MCF 10A (cell line): Measurements from ENCODE around the gene TMCC2. TPM values are rescaled to one million over a fixed set of nuclear protein-coding genes. Genes with fewer than 3 reads are reported as not detected.

ENCODE experiments used
- BruUV-seq: library from RNA; stranded (reverse); fragments of 400-500 nt; replicated peaks from 2 replicates; lab custom pipeline; 2021; lab: Mats Ljungman, UMichigan
- CTCF ChIA-PET: fragments of 300-600 bp; sonication (Branson Sonifier 250); formaldehyde crosslinking; extraction: SDS; loops from one replicate; lab custom pipeline; 2021; ENCODE audit warnings: antibody characterized with exemption, inconsistent platforms; lab: Yijun Ruan, JAX
- POLR2A ChIA-PET: fragments of 300-600, 350-650 bp; sonication (Branson Sonifier 250); formaldehyde crosslinking; extraction: SDS; loops from one replicate; lab custom pipeline; 2020; ENCODE audit warnings: antibody characterized with exemption, inconsistent platforms; lab: Yijun Ruan, JAX
- DNase-seq: peaks from one replicate; pipeline ENCODE4 v3.0.0-alpha.2; 2018; ENCODE audit not compliant: unreplicated experiment
- H3K27ac Mint-ChIP-seq: one replicate; pipeline ENCODE4 v1.8.0; 2022; ENCODE audit warnings: mild to moderate bottlenecking, low read depth, mixed read lengths; ENCODE audit not compliant: unreplicated experiment
- H3K27me3 Mint-ChIP-seq: one replicate; pipeline ENCODE4 v1.8.0; 2022; ENCODE audit warnings: mixed read lengths; ENCODE audit not compliant: insufficient read depth, unreplicated experiment
- H3K36me3 Mint-ChIP-seq: one replicate; pipeline ENCODE4 v1.8.0; 2022; ENCODE audit warnings: mild to moderate bottlenecking, moderate library complexity, mixed read lengths; ENCODE audit not compliant: insufficient read depth, unreplicated experiment
- H3K4me1 Mint-ChIP-seq: one replicate; pipeline ENCODE4 v1.8.0; 2022; ENCODE audit warnings: mixed read lengths; ENCODE audit not compliant: insufficient read depth, unreplicated experiment
- H3K4me3 Mint-ChIP-seq: one replicate; pipeline ENCODE4 v1.8.0; 2022; ENCODE audit warnings: mild to moderate bottlenecking, moderate library complexity, mixed read lengths; ENCODE audit not compliant: unreplicated experiment
- H3K9me3 Mint-ChIP-seq: one replicate; pipeline ENCODE4 v1.8.0; 2022; ENCODE audit warnings: mixed read lengths; ENCODE audit not compliant: unreplicated experiment
- CTCF ChIP-seq: fragments of 200-600 bp; IDR thresholded peaks from one replicate; pipeline ENCODE4 v1.8.0; 2022; ENCODE audit warnings: antibody characterized with exemption, mild to moderate bottlenecking; ENCODE audit not compliant: unreplicated experiment
- intact Hi-C: fragments of 100-400 bp; cut with micrococcal nuclease; formaldehyde crosslinking; loops from 2 replicates; pipeline ENCODE4 v1.14.1; 2022
- total RNA-seq: library from RNA; stranded (reverse); gene quantifications from 2 replicates; pipeline ENCODE4 v1.2.3, GENCODE V29; 2022

Gene TMCC2
- total RNA-seq, 1 experiment from 2014 or later: 0.79 TPM

GRCh38 chr1:205287076-205287475 lies 59.3 kb downstream of the TMCC2 start:
- no peaks in the 10 kb centered on the region for H3K27me3 Mint-ChIP-seq
- TF ChIP-seq CTCF: no peak
- H3K36me3 Mint-ChIP-seq: peaks cover 11% of the 10 kb centered on the region
- H3K4me1 Mint-ChIP-seq: peaks cover 65% of the 10 kb centered on the region
- no TSS peak for BruUV-seq
- intact Hi-C loops: no loop called here
- ChIA-PET CTCF (interaction anchor here (0.6 to 22.3 kb wide), 6 partner anchors 8 to 611 kb away, joined by 3 to 1857 read pairs (median 5); partner anchors contain the start of gene NUAK2), POLR2A (interaction anchor here (1.0 to 11.9 kb wide), 5 partner anchors 10 to 165 kb away, joined by 3 to 335 read pairs (median 4); partner anchors contain the start of genes NUAK2 and RBBP5)
- no peaks in the 10 kb centered on the region for H3K9me3 Mint-ChIP-seq
- no peak overlapping the region for H3K27ac Mint-ChIP-seq
- H3K4me3 Mint-ChIP-seq: no peak overlapping the region
- no peak for DNase-seq

GRCh38 chr1:205287767-205288559 lies 60.2 kb downstream of the TMCC2 start:
- Mint-ChIP-seq H3K4me3 (no peak overlapping the region), H3K36me3 (peaks cover 6% of the 10 kb centered on the region), H3K27me3 (no peaks in the 10 kb centered on the region), H3K4me1 (peaks cover 56% of the 10 kb centered on the region), H3K27ac (no peak overlapping the region), H3K9me3 (no peaks in the 10 kb centered on the region)
- no peak for DNase-seq
- ChIA-PET CTCF (interaction anchor here (0.6 to 22.3 kb wide), 9 partner anchors 9 to 276 kb away, joined by 3 to 1857 read pairs (median 3); partner anchors contain the start of gene NUAK2), POLR2A (interaction anchor here (0.5 to 11.9 kb wide), 8 partner anchors 9 to 263 kb away, joined by 3 to 335 read pairs (median 4); partner anchors contain the start of genes NUAK2 and RBBP5)
- intact Hi-C loops: no loop called here
- no TSS peak for BruUV-seq
- TF ChIP-seq CTCF: no peak

GRCh38 chr1:205291596-205291995 lies 63.9 kb downstream of the TMCC2 start:
- no TSS peak for BruUV-seq
- Mint-ChIP-seq H3K36me3 (peaks cover 7% of the 10 kb centered on the region), H3K9me3 (no peaks in the 10 kb centered on the region), H3K4me3 (no peak overlapping the region), H3K27ac (no peak overlapping the region), H3K27me3 (no peaks in the 10 kb centered on the region), H3K4me1 (peaks cover 50% of the 10 kb centered on the region)
- ChIA-PET CTCF (interaction anchor here (0.7 to 17.1 kb wide), 6 partner anchors 21 to 79 kb away, joined by 3 to 197 read pairs (median 4); partner anchors contain the start of gene NUAK2), POLR2A (interaction anchor here (0.5 kb wide), 1 partner anchor 18 kb away, joined by 3 read pairs; no protein-coding TSS in a partner anchor)
- no peak for TF ChIP-seq CTCF
- DNase-seq: no peak
- intact Hi-C loops: no loop called here
